MM.1S (cell line): Measurements from ENCODE around the gene MACROD2.

Source experiments
- DNase-seq: peaks from one replicate; pipeline ENCODE4 v3.0.0-alpha.2; 2015
- H2AFZ ChIP-seq: fragments of 300-600 bp; sonication (generic); 2 replicates; pipeline ENCODE4 v1.6.0; 2016; ENCODE audit warnings: antibody characterized with exemption, low read length
- H3F3A ChIP-seq: fragments of 300-600 bp; sonication (generic); 2 replicates; pipeline ENCODE4 v1.6.1; 2016; ENCODE audit warnings: mild to moderate bottlenecking, antibody characterized with exemption, low read length, moderate library complexity, mixed read lengths; ENCODE audit not compliant: insufficient read depth
- H3K27ac ChIP-seq: fragments of 300-600 bp; sonication (generic); 2 replicates; pipeline ENCODE4 v1.5.1; 2016; ENCODE audit warnings: mild to moderate bottlenecking, low read length
- H3K27me3 ChIP-seq: fragments of 300-600 bp; sonication (generic); replicated peaks from 2 replicates; pipeline ENCODE4 v1.6.0; 2016; ENCODE audit warnings: low read length; ENCODE audit not compliant: insufficient read depth
- H3K36me3 ChIP-seq: fragments of 300-600 bp; sonication (generic); replicated peaks from 2 replicates; pipeline ENCODE4 v1.6.1; 2016; ENCODE audit warnings: mild to moderate bottlenecking, low read length, mixed read lengths; ENCODE audit not compliant: insufficient read depth
- H3K4me1 ChIP-seq: fragments of 300-600 bp; sonication (generic); 2 replicates; pipeline ENCODE4 v1.6.1; 2016; ENCODE audit warnings: low read length, mixed read lengths
- H3K4me2 ChIP-seq: fragments of 300-600 bp; sonication (generic); 2 replicates; pipeline ENCODE4 v1.6.0; 2016; ENCODE audit warnings: low read depth, low read length
- H3K4me3 ChIP-seq: fragments of 300-600 bp; sonication (generic); 2 replicates; pipeline ENCODE4 v1.5.1; 2016; ENCODE audit warnings: low read length, mixed read lengths
- H3K79me2 ChIP-seq: fragments of 300-600 bp; sonication (generic); 2 replicates; pipeline ENCODE4 v1.6.1; 2016; ENCODE audit warnings: mixed run types, low read length, mixed read lengths
- H3K9ac ChIP-seq: fragments of 300-600 bp; sonication (generic); 2 replicates; pipeline ENCODE4 v1.6.1; 2016; ENCODE audit warnings: low read length, mixed read lengths
- H3K9me2 ChIP-seq: fragments of 300-600 bp; sonication (generic); replicated peaks from 2 replicates; pipeline ENCODE4 v1.6.1; 2016; ENCODE audit warnings: mild to moderate bottlenecking, low read length, mixed read lengths; ENCODE audit not compliant: insufficient read depth
- H3K9me3 ChIP-seq: fragments of 300-600 bp; sonication (generic); replicated peaks from 2 replicates; pipeline ENCODE4 v1.6.1; 2016; ENCODE audit warnings: mild to moderate bottlenecking, low read length, mixed read lengths; ENCODE audit not compliant: insufficient read depth
- H4K20me1 ChIP-seq: fragments of 300-600 bp; sonication (generic); 2 replicates; pipeline ENCODE4 v1.6.1; 2016; ENCODE audit warnings: mild to moderate bottlenecking, low read length, moderate library complexity, mixed read lengths; ENCODE audit not compliant: insufficient read depth
- CTCF ChIP-seq: fragments of 300-600 bp; sonication (generic); IDR thresholded peaks from 2 replicates; pipeline ENCODE4 v1.5.1; 2016; ENCODE audit warnings: antibody characterized with exemption, low read length, mixed read lengths
- EZH2 ChIP-seq: fragments of 300-600 bp; sonication (generic); optimal IDR thresholded peaks from 2 replicates; pipeline ENCODE3; 2017; ENCODE audit warnings: low read depth, mild to moderate bottlenecking, antibody characterized with exemption, low read length, mixed read lengths
- EZH2phosphoT487 ChIP-seq: fragments of 300-600 bp; sonication (generic); IDR thresholded peaks from 2 replicates; pipeline ENCODE4 v1.6.1; 2018; ENCODE audit warnings: antibody characterized with exemption, low read length

MACROD2 gene

GRCh38 chr20:15937179-15937578, 1941.9 kb downstream of the MACROD2 start:
- Histone ChIP-seq H3K4me3 (no peak overlapping the region), H2AFZ (no peak overlapping the region), H3K27me3 (no peaks in the 10 kb centered on the region), H3K36me3 (no peaks in the 10 kb centered on the region), H3K79me2 (no peaks in the 10 kb centered on the region), H3K4me1 (0 out of 2 replicates have a peak, but pooled peaks cover 8% of the 10 kb centered on the region), H3F3A (no peaks in the 10 kb centered on the region), H3K4me2 (no peak overlapping the region), H3K9me3 (no peaks in the 10 kb centered on the region), H3K9me2 (no peaks in the 10 kb centered on the region), H4K20me1 (no peaks in the 10 kb centered on the region), H3K9ac (no peak overlapping the region), H3K27ac (no peak overlapping the region)
- no peak for DNase-seq
- TF ChIP-seq EZH2, result no peak
- no peak for TF ChIP-seq CTCF
- TF ChIP-seq EZH2phosphoT487, result no peak

GRCh38 chr20:15938847-15939246, 1943.5 kb downstream of the MACROD2 start:
- TF ChIP-seq CTCF (no peak), EZH2phosphoT487 (no peak), EZH2 (no peak)
- H3K36me3 ChIP-seq, result no peaks in the 10 kb centered on the region
- no peaks in the 10 kb centered on the region for H3K9me3 ChIP-seq

GRCh38 chr20:15940127-15940526, 1944.8 kb downstream of the MACROD2 start:
- H3K9ac ChIP-seq, result no peak overlapping the region
- TF ChIP-seq EZH2phosphoT487 (no peak), EZH2 (no peak), CTCF (no peak)
- H3K36me3 ChIP-seq, result no peaks in the 10 kb centered on the region
- H3K79me2 ChIP-seq, result no peaks in the 10 kb centered on the region
- no peaks in the 10 kb centered on the region for H3K27me3 ChIP-seq
- H3K27ac ChIP-seq, result no peak overlapping the region
- no peak overlapping the region for H3K4me3 ChIP-seq
- no peaks in the 10 kb centered on the region for H4K20me1 ChIP-seq
- DNase-seq, result no peak
- H3K4me1 ChIP-seq, result 0 out of 2 replicates have a peak, but pooled peaks cover 8% of the 10 kb centered on the region
- no peaks in the 10 kb centered on the region for H3K9me2 ChIP-seq
- no peak overlapping the region for H3K4me2 ChIP-seq
- no peaks in the 10 kb centered on the region for H3F3A ChIP-seq
- H2AFZ ChIP-seq, result no peak overlapping the region
- no peaks in the 10 kb centered on the region for H3K9me3 ChIP-seq

More at GRCh38 chr20:15938847-15939246, 1943.5 kb downstream of the MACROD2 start:
- Histone ChIP-seq H3K9ac (no peak overlapping the region), H3K27me3 (no peaks in the 10 kb centered on the region), H4K20me1 (no peaks in the 10 kb centered on the region), H2AFZ (no peak overlapping the region), H3K27ac (no peak overlapping the region), H3K4me1 (0 out of 2 replicates have a peak, but pooled peaks cover 8% of the 10 kb centered on the region), H3K9me2 (no peaks in the 10 kb centered on the region), H3K79me2 (no peaks in the 10 kb centered on the region), H3K4me3 (no peak overlapping the region), H3K4me2 (no peak overlapping the region), H3F3A (no peaks in the 10 kb centered on the region)
- DNase-seq, result no peak
